Measurements from ENCODE around the gene BCAS1.

GRCh38 chr20:53999077-53999476 is 71.3 kb downstream of the BCAS1 start:
- TF ChIP-seq, protein P1, sequence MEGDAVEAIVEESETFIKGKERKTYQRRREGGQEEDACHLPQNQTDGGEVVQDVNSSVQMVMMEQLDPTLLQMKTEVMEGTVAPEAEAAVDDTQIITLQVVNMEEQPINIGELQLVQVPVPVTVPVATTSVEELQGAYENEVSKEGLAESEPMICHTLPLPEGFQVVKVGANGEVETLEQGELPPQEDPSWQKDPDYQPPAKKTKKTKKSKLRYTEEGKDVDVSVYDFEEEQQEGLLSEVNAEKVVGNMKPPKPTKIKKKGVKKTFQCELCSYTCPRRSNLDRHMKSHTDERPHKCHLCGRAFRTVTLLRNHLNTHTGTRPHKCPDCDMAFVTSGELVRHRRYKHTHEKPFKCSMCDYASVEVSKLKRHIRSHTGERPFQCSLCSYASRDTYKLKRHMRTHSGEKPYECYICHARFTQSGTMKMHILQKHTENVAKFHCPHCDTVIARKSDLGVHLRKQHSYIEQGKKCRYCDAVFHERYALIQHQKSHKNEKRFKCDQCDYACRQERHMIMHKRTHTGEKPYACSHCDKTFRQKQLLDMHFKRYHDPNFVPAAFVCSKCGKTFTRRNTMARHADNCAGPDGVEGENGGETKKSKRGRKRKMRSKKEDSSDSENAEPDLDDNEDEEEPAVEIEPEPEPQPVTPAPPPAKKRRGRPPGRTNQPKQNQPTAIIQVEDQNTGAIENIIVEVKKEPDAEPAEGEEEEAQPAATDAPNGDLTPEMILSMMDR (IDR thresholded peaks at IDR 0.05; ENCODE audit: insufficient read depth, low read length) = no peak
- TF ChIP-seq, protein P2, sequence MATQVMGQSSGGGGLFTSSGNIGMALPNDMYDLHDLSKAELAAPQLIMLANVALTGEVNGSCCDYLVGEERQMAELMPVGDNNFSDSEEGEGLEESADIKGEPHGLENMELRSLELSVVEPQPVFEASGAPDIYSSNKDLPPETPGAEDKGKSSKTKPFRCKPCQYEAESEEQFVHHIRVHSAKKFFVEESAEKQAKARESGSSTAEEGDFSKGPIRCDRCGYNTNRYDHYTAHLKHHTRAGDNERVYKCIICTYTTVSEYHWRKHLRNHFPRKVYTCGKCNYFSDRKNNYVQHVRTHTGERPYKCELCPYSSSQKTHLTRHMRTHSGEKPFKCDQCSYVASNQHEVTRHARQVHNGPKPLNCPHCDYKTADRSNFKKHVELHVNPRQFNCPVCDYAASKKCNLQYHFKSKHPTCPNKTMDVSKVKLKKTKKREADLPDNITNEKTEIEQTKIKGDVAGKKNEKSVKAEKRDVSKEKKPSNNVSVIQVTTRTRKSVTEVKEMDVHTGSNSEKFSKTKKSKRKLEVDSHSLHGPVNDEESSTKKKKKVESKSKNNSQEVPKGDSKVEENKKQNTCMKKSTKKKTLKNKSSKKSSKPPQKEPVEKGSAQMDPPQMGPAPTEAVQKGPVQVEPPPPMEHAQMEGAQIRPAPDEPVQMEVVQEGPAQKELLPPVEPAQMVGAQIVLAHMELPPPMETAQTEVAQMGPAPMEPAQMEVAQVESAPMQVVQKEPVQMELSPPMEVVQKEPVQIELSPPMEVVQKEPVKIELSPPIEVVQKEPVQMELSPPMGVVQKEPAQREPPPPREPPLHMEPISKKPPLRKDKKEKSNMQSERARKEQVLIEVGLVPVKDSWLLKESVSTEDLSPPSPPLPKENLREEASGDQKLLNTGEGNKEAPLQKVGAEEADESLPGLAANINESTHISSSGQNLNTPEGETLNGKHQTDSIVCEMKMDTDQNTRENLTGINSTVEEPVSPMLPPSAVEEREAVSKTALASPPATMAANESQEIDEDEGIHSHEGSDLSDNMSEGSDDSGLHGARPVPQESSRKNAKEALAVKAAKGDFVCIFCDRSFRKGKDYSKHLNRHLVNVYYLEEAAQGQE (IDR thresholded peaks at IDR 0.05; ENCODE audit: insufficient replicate concordance, low read depth) = no peak
- TF ChIP-seq POLR2AphosphoS5 (IDR thresholded peaks at IDR 0.05; ENCODE audit: low read depth) = no peak
